Fibroblast of upper back skin (primary cell): ENCODE data around the gene EEIG2.

Experiments
- DNase-seq: peaks from one replicate; pipeline ENCODE4 v3.0.0-alpha.2; 2013

The EEIG2 gene

DNA sequence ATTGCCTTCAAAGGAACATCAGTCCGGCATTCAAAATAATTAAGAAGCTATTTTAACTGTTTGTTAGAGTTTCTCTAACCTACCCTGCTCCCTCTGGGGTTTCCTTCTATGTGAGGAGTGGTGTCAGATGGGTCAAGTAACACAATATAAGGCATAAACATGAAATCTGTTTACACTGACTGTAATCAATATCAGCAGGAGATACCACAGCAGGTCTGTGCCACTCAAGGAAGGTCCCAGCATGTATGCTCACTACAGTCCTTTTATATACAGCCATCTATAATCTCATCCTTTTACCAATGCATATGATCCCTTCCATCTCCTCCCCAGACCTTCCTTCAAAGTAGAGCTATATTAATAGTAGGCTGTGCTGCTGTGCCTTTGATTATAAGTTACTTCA lies 25.4 kb downstream of the EEIG2 start:
- DNase-seq = no peak

DNA sequence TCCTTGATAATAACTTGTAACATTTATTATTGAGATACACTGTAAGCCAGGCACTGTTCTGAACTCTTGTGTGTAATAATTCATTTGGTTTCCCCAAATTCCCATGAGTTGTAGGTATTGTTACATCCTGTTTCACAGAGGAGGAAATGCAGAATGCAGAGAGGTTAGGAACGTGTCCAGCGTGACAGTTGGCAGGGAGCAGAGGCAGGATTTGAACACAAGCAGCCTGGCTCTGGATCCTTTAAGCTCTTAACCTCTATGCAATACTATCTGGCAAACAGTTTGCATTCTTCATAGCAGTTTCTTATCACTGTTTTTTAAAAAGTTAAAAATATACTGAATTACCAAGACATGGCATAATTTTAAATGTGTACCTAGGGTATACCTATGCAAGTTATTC lies 30.5 kb downstream of the EEIG2 start:
- no peak for DNase-seq

- DNase-seq = peak; percentile 89
Measured at GRCh38 chr1:108590957-108591356, 31.1 kb downstream of the EEIG2 start.

- DNase-seq = no peak
Measured at GRCh38 chr1:108591466-108591865, 31.6 kb downstream of the EEIG2 start.

- no peak for DNase-seq
Measured at GRCh38 chr1:108592030-108592759, 32.3 kb downstream of the EEIG2 start.

GRCh38 chr1:108593448-108593847 lies 33.5 kb downstream of the EEIG2 start:
- DNase-seq = no peak

- peak; percentile 59 for DNase-seq
Measured at GRCh38 chr1:108595507-108595906, 35.6 kb downstream of the EEIG2 start.

GRCh38 chr1:108597041-108597440 lies 37.1 kb downstream of the EEIG2 start:
- no peak for DNase-seq

GRCh38 chr1:108598340-108598739 lies 38.4 kb downstream of the EEIG2 start:
- no peak for DNase-seq

GRCh38 chr1:108600504-108600903 lies 40.6 kb downstream of the EEIG2 start:
- no peak for DNase-seq

GRCh38 chr1:108601708-108602410 lies 42.0 kb downstream of the EEIG2 start:
- DNase-seq = no peak

DNA sequence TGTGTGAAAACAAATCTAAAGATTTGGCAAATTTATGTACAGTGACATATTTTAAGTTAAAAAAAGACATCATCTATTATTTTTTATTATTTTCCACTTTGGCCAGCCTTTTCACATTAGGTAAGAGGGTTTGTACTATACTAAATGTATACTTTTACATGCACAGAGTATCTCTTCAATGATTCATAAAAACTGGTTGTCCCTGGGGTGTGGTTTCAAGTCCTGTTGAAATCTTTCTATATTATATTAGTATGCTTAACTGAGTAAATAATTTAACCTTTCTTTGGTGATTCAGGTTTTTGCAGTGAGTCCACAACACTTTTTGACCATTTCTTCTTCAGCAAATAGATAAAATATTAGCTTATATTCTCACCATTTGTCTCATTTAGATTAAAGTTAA lies 45.7 kb downstream of the EEIG2 start:
- no peak for DNase-seq

DNA sequence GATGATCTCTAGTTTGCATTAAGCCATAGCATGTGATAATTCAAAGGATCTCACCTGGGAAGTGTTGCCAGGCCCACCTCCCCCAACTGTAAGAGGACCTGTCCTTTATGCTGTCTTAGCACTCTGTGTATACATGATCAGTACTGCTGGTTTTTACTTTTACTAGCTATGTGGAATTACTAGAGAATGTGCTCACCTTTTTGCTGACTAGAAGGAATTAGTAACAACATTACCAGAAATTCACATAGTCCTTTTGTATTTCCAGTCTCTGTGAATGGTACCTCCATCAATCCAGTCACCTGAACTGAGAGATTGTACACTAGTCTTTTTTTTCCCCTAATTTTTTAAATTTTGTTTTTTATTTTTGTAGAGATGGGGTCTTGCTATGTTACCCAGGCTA lies 46.6 kb downstream of the EEIG2 start:
- DNase-seq = no peak

DNA sequence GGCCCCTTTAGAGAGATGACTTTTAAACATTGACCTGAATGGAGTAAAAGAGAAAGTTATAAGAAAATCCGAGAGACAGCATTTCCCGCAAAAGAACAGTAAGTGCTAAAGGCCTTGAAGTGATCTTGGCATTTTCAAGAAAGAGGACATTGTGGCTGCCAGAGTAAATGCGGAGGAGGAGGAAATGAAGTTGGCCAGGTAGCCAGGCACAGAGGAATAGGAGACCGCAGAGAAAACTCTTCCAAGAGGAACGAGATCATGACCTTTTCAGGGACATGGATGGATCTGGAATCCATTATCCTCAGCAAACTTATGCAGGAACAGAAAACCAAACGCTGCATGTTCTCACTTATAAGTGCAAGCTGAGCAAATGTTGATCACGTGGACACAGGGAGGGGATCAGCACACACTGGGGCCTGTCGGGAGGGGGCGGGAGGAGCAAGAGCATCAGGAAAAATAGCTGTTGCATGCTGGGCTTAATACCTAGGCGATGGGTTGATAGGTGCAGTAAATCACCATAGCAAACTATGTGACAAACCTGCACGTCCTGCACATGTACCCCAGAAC lies 49.7 kb downstream of the EEIG2 start:
- DNase-seq = peak; percentile 11
